ENCODE measurements around the gene MLLT1.

MLLT1 gene

GRCh38 chr19:6209680-6210079 is 70.1 kb downstream of the MLLT1 start:
- ATAC-seq, result no peak
- no peak for DNase-seq

DNA sequence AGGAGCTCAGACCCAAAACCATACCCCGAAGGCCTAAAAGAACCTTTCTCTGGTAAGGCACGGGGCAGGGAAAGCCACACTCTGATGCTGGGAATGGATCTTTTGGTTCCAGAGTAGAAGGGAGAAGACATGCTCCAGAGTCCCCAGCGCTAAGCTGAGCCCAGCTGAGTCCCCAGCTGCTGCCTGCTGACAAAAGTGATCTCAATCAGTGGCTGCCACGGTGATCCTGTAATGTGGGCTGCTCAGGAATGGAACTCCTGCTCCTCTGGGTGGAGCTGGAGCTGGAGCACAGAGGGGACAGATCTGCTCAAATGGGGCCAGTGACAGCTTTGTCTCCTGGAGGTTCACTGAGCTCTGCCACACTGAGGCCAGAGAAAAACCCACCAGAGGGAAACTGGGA is 70.5 kb downstream of the MLLT1 start:
- ATAC-seq (no peak), DNase-seq (no peak)

DNA sequence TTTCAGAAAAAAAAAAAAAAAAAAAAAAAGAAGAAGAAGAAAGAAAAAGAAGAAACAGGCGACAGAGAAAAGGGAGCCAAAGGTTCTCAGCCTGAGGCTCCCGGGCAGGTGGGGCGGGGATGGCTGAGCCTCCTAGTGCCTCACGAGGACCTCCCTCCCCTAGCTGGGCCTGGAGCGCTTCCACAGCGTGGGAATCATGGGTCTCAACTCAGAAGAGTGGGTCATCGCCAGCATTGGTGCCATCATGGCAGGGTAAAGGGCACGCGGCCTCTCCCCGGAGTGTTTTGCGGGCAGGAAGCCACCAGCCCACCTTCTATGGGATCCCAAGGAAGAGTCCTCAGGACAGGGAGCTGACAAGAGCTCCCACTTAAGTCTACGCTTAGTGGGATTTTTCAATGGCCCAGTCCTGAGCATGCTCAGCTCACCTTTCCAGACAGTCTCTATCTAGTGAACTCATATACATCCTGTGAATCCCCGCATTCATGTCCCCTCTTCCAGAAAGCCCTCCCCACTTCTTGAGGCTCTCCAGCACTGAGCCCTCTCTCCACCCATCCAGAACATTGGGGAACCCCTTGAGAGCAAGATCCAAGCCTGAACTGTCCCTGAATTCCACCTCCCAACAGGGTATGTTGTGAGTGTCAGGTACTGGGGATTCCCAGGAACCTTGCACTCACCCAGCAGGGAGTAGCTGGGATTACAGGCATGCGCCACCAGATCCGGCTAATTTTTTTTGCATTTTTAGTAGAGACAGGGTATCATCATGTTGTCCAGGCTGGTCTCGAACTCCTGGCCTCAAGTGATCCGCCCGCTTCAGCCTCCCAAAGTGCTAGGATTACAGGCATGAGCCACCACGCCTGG is 74.7 kb downstream of the MLLT1 start:
- DNase-seq, result no peak
- ATAC-seq, result no peak

DNA sequence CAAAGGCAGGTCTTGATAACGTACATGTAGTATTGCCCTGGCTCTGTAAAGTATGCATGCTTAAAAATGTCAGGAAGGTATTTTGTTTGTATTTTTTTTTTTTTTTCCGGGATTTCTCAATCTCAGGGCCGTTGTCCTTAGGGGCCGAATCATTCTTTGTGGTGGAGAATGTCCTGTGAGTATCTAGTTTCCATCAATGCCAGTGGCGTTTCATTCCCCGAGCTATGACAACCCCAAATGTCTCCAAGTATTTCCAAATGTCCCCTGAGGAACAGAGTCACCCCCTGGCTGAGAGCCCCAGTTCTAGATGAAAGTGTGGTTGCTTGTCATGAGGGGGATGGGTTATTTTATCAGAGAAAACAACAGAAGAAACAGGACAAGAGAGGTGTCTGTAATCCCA is 75.6 kb downstream of the MLLT1 start:
- no peak for DNase-seq
- ATAC-seq, result no peak

GRCh38 chr19:6199240-6199994 is 80.4 kb downstream of the MLLT1 start:
- ATAC-seq (peak; percentile 88), DNase-seq (peak; percentile 99)

DNA sequence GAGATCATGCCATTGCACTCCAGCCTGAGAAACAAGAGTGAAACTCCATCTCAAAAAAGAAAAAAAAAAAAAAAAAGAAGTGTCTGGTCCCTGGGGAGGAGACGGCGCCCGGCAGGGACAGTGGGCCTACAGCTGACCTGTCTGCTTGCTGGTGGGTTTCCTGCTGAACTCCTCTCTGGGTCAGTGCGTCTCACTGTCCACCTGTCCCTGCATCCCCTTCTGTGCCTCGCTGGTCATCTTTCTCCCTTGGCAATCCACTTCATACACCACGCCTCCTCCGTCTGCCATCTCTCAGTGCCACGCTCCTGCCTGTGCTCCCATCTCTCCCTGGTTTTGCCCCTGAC is 80.9 kb downstream of the MLLT1 start:
- DNase-seq, result no peak
- no peak for ATAC-seq

- ATAC-seq (no peak), DNase-seq (no peak)
These were observed 83.4 kb downstream of the MLLT1 start for GRCh38 chr19:6196361-6196760.

- DNase-seq, result no peak
- no peak for ATAC-seq
These were observed 91.0 kb downstream of the MLLT1 start for GRCh38 chr19:6188811-6189210.

GRCh38 chr19:6187374-6187773 is 92.4 kb downstream of the MLLT1 start:
- ATAC-seq (no peak), DNase-seq (no peak)

- DNase-seq (no peak), ATAC-seq (no peak)
These were observed 93.6 kb downstream of the MLLT1 start for GRCh38 chr19:6185835-6186834.

GRCh38 chr19:6185093-6185834 is 94.5 kb downstream of the MLLT1 start:
- ATAC-seq, result no peak

GRCh38 chr19:6181119-6181518 is 98.7 kb downstream of the MLLT1 start:
- DNase-seq (no peak), ATAC-seq (no peak)

More at GRCh38 chr19:6185093-6185834, 94.5 kb downstream of the MLLT1 start:
- DNase-seq, result no peak

- DNase-seq (no peak), ATAC-seq (no peak)
These were observed 106.6 kb downstream of the MLLT1 start for GRCh38 chr19:6173190-6173589.

DNA sequence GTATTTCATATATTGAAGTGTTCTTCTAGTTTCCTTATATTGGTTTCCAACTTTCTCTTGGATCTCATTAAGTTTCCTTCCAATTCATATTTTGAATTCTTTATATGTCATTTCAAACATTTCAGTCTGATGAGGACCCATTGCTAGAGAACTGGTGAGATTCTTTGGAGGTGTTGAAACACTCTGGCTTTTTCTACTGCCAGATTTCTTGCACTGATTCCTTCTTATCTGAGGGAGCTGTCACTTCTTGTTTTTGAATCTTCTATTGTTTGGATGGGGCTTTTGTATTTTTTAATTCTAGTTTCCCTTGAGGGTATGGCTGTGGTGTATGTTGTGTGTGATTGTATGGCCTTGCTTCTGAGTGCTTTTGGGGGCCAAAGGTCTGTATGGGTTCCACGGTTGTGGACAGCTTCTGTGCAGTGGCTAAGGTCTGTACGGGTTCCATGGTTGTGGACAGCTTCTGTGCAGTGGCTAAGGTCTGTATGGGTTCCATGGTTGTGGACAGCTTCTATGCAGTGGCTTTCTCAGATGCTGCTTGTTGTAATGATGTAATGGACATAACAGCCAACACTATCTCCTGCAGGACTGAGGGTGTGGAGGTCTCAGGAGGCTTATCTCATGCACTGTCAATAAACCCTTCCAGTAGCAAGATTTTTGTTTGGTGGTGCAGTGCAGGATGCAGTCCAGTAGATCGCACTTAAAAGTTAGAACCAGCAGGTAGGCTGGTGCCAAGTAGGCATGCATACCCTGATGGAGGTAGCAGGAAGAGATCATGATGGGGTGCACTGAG is 107.5 kb downstream of the MLLT1 start:
- ATAC-seq (no peak), DNase-seq (no peak)

- ATAC-seq (no peak), DNase-seq (no peak)
These were observed 112.7 kb downstream of the MLLT1 start for GRCh38 chr19:6167115-6167514.

GRCh38 chr19:6164906-6165531 is 114.8 kb downstream of the MLLT1 start:
- ATAC-seq (no peak), DNase-seq (no peak)

DNA sequence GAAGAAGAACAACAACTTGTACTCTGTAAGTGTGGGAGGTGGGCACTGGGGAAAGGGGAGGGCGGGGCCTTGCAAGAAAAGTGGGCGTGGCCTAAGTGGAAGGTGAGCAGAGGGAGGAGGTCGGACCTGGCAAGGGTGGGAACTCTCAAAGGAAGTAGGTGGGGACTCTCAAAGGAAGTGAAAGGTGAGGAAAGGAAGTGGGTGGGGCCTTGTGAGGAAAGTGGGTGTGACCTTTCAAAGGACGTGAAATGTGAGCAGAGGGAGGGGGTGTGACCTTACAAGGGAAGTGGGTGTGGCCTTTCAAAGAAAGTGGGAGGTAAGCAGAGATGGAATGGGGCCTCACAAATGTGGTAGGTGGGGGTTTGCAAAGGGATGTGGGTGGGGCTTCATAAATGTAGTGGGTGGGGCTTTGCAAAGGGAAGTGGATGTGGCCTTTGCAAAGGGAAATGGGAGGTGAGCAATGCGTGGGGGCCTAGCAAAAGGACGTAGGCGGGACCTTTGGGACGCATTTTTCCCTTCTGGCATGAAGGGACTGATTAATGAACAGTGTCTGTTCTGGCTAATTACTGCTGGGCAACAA is 118.4 kb downstream of the MLLT1 start:
- ATAC-seq (peak; percentile 45), DNase-seq (peak; percentile 38)

Measured in stimulated activated naive CD8-positive, alpha-beta T cell treated with anti-CD3 and anti-CD28 coated beads, Interleukin-15, Interleukin-2, amounts not matched to agents 100 U/mL and 50 U/mL, for 24 hours (primary cell).